HCT116 (cell line): ENCODE data around the gene MGAM2.

Experiments used
- CEBPB ChIP-seq: IDR thresholded peaks from 2 replicates; pipeline ENCODE4 v1.6.1; 2012; ENCODE audit warnings: low read depth
- CTCF ChIP-seq, 3 experiments: fragments of 200-600 bp in 1 of 3; sonication (generic) in 1 of 3; IDR thresholded peaks in 2 of 3; conservative IDR thresholded peaks in 1 of 3; 2 replicates each; pipeline ENCODE4 v1.5.1; 2012 to 2017; ENCODE audit warnings: low read depth in 2 of 3, low read length in 2 of 3, antibody characterized with exemption in 1 of 3, borderline replicate concordance in 1 of 3, control low read depth in 1 of 3, mild to moderate bottlenecking in 1 of 3, mixed read lengths in 1 of 3, mixed run types in 1 of 3, moderate library complexity in 1 of 3; ENCODE audit not compliant: insufficient read depth in 1 of 3
- EGR1 ChIP-seq: IDR thresholded peaks from 2 replicates; pipeline ENCODE4 v1.6.1; 2012; ENCODE audit warnings: low read depth
- EZH2 ChIP-seq: fragments of 200-600 bp; sonication (generic); IDR thresholded peaks from 2 replicates; pipeline ENCODE4 v1.6.1; 2017; ENCODE audit warnings: antibody characterized with exemption, mixed run types
- EZH2phosphoT487 ChIP-seq: fragments of 200-600 bp; IDR thresholded peaks from 2 replicates; pipeline ENCODE4 v1.6.1; 2018; ENCODE audit warnings: antibody characterized with exemption, borderline replicate concordance
- MAX ChIP-seq: IDR thresholded peaks from 2 replicates; pipeline ENCODE4 v1.6.1; 2012
- POLR2A ChIP-seq: IDR thresholded peaks from 2 replicates; pipeline ENCODE4 v1.7.0; 2011; ENCODE audit warnings: borderline replicate concordance; ENCODE audit not compliant: insufficient read depth, insufficient read length; ENCODE audit errors: extremely low read depth
- POLR2AphosphoS5 ChIP-seq: IDR thresholded peaks from 2 replicates; pipeline ENCODE4 v1.6.1; 2011; ENCODE audit warnings: mild to moderate bottlenecking, low read depth, low read length, moderate library complexity
- REST ChIP-seq: IDR thresholded peaks from 2 replicates; pipeline ENCODE4 v1.6.1; 2012; ENCODE audit warnings: low read depth
- ZFX ChIP-seq: fragments of 450-650 bp; IDR thresholded peaks from 2 replicates; pipeline ENCODE4 v1.6.1; 2017

GRCh38 chr7:142066536-142066935, 45.0 kb upstream of the MGAM2 start:
- TF ChIP-seq CEBPB (no peak), POLR2A (no peak), EGR1 (no peak), EZH2phosphoT487 (no peak), CTCF (IDR thresholded peaks at IDR 0.05 in 2 of 3, conservative IDR thresholded peaks at IDR 0.05 in 1 of 3; ENCODE audit: borderline replicate concordance in 1 of 3, insufficient read depth in 1 of 3, low read depth in 2 of 3, low read length in 2 of 3) (no peak), REST (no peak), ZFX (no peak), POLR2AphosphoS5 (no peak), MAX (no peak), EZH2 (no peak)
